ENCODE measurements around the gene SIK2.

Gene SIK2

DNA sequence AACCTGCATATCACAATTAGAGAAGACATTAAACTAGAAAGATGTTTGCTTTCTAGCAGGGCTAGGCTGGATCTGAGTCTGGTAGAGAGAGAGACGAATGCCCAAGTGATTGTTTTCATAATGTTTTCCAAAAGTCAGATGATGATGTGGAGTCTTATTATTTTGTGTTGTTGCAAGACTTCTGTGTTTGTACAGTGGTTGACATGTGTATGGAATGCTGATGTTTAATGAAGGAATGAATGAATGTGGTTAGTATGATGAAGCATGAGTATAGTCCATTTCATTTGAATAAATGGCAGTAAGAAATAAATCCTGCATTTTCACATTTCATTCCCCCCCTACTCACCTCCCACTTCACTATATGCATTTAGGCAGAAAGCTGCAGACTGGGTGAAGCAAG lies 94.3 kb downstream of the SIK2 start:
- Histone ChIP-seq H3K27me3 (ENCODE audit: control insufficient read depth, insufficient read depth, low read length) (no peaks in the 10 kb centered on the region), H3K9me3 (ENCODE audit: control insufficient read depth, low read length) (no peaks in the 10 kb centered on the region), H2AFZ (no peak overlapping the region), H3K4me2 (ENCODE audit: low read length) (no peak overlapping the region), H3K4me3 (ENCODE audit: low read depth, low read length) (no peak overlapping the region), H3K36me3 (ENCODE audit: control insufficient read depth, insufficient read depth, low read length) (no peaks in the 10 kb centered on the region), H3K9ac (no peak overlapping the region), H3K27ac (no peak overlapping the region), H3K79me2 (peaks cover 2% of the 10 kb centered on the region), H3K4me1 (peaks cover 2% of the 10 kb centered on the region)
- TF ChIP-seq CTCF (IDR thresholded peaks at IDR 0.05), result no peak

- TF ChIP-seq CTCF (IDR thresholded peaks at IDR 0.05), result no peak
- Histone ChIP-seq H3K27ac (no peak overlapping the region), H3K4me1 (peaks cover 2% of the 10 kb centered on the region), H2AFZ (no peak overlapping the region), H3K9me3 (ENCODE audit: control insufficient read depth, low read length) (no peaks in the 10 kb centered on the region), H3K4me3 (ENCODE audit: low read depth, low read length) (no peak overlapping the region), H3K4me2 (ENCODE audit: low read length) (no peak overlapping the region), H3K9ac (no peak overlapping the region), H3K36me3 (ENCODE audit: control insufficient read depth, insufficient read depth, low read length) (no peaks in the 10 kb centered on the region), H3K79me2 (no peaks in the 10 kb centered on the region), H3K27me3 (ENCODE audit: control insufficient read depth, insufficient read depth, low read length) (no peaks in the 10 kb centered on the region)
Observed at GRCh38 chr11:111697933-111698371, 95.7 kb downstream of the SIK2 start.

DNA sequence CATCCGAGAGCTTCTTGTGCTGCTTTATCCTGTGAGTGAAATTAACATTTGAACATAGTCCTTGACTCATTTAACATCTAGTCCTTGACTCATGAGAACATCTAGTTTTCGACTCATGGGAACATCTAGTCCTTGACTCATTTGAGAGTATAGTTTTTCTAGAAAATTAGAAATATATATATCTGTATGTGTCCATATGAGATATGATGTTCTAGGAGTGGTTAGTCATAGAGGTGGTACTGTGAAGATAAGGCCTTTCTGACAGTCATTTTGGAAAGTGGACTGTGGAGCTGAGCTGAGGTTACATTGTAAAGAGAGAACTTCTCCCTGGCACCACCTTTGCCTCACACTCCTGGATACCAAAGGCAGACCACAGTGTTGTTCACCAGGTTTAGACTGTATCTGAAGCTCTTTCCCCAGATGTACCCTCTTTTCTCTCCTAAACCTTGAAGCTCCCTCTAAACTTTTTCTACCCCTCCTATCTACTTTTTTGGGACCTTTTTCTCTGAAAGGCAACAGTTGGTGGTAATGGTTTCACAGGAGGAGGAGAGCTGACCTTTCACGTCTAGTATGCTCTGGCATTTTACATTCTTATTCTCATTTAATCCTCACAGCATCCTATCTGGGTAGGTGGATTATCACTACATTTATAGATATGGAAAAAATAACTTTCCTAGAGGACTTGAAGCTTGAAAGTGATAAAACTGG lies 96.8 kb downstream of the SIK2 start:
- Histone ChIP-seq H3K27ac (no peak overlapping the region), H3K9ac (no peak overlapping the region), H3K4me2 (ENCODE audit: low read length) (no peak overlapping the region), H2AFZ (no peak overlapping the region), H3K36me3 (ENCODE audit: control insufficient read depth, insufficient read depth, low read length) (no peaks in the 10 kb centered on the region), H3K79me2 (no peaks in the 10 kb centered on the region), H3K4me3 (ENCODE audit: low read depth, low read length) (no peak overlapping the region), H3K9me3 (ENCODE audit: control insufficient read depth, low read length) (no peaks in the 10 kb centered on the region), H3K27me3 (ENCODE audit: control insufficient read depth, insufficient read depth, low read length) (no peaks in the 10 kb centered on the region), H3K4me1 (peaks cover 9% of the 10 kb centered on the region)
- TF ChIP-seq CTCF (IDR thresholded peaks at IDR 0.05), result no peak

GRCh38 chr11:111699579-111700156 lies 97.4 kb downstream of the SIK2 start:
- Histone ChIP-seq H3K36me3 (ENCODE audit: control insufficient read depth, insufficient read depth, low read length) (no peaks in the 10 kb centered on the region), H2AFZ (no peak overlapping the region), H3K27ac (no peak overlapping the region), H3K9me3 (ENCODE audit: control insufficient read depth, low read length) (no peaks in the 10 kb centered on the region), H3K27me3 (ENCODE audit: control insufficient read depth, insufficient read depth, low read length) (no peaks in the 10 kb centered on the region), H3K4me2 (ENCODE audit: low read length) (no peak overlapping the region), H3K4me1 (peaks cover 8% of the 10 kb centered on the region), H3K9ac (no peak overlapping the region), H3K4me3 (ENCODE audit: low read depth, low read length) (no peak overlapping the region), H3K79me2 (no peaks in the 10 kb centered on the region)
- TF ChIP-seq CTCF (IDR thresholded peaks at IDR 0.05), result no peak

DNA sequence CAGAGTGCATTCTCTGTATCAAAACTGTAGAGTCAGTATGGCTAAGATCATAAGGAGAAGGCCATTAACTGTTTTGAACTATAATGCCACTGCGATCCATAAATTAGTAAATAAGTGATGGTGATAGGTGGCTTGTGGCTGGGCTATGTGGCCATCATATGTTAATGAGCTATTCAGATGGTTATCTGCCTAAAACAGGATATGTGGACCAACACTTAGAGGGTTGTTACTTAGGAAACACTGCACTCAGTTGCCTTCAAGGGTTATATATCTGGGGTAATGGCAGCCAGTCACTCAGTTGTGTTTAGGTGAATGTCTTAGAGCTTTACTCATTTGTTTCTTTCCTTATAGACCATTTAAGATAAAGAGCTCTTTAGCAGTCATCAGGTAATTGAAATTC lies 97.9 kb downstream of the SIK2 start:
- Histone ChIP-seq H3K9me3 (ENCODE audit: control insufficient read depth, low read length) (no peaks in the 10 kb centered on the region), H3K79me2 (no peaks in the 10 kb centered on the region), H3K36me3 (ENCODE audit: control insufficient read depth, insufficient read depth, low read length) (no peaks in the 10 kb centered on the region), H2AFZ (no peak overlapping the region), H3K27me3 (ENCODE audit: control insufficient read depth, insufficient read depth, low read length) (no peaks in the 10 kb centered on the region), H3K4me2 (ENCODE audit: low read length) (no peak overlapping the region), H3K4me3 (ENCODE audit: low read depth, low read length) (no peak overlapping the region), H3K9ac (no peak overlapping the region), H3K27ac (no peak overlapping the region), H3K4me1 (peaks cover 7% of the 10 kb centered on the region)
- TF ChIP-seq CTCF (IDR thresholded peaks at IDR 0.05), result no peak

Data from parathyroid adenoma (tissue), 2 donors.